GM21786 (cell line): Measurements from ENCODE around the gene PAK4.
"Not testable (repeated sequence)": the region's sequence is repeated elsewhere in the genome, so short reads cannot be mapped to it uniquely, and the experiment has no call there.

ENCODE experiments used
- ATAC-seq: cut with Tn5 transposase; IDR thresholded peaks from one replicate; pipeline ENCODE4 v1.9.1; 2021; ENCODE audit not compliant: unreplicated experiment

PAK4 gene

GRCh38 chr19:39125554-39126311 lies at the start of gene PAK4:
PAK4 (plus strand) TSS chr19:39125786; CDS start chr19:39169554, 43,768 bp downstream.
- peak; percentile 87 for ATAC-seq

GRCh38 chr19:39077323-39077722 lies 48.3 kb upstream of the PAK4 start:
- no peak for ATAC-seq

GRCh38 chr19:39078436-39079200 lies 47.0 kb upstream of the PAK4 start:
- no peak for ATAC-seq

GRCh38 chr19:39080431-39080830 lies 45.2 kb upstream of the PAK4 start:
- no peak for ATAC-seq

GRCh38 chr19:39082167-39082566 lies 43.4 kb upstream of the PAK4 start:
- ATAC-seq, result no peak

GRCh38 chr19:39082745-39083598 lies 42.6 kb upstream of the PAK4 start:
- ATAC-seq, result no peak

- no peak for ATAC-seq
These were observed 42.0 kb upstream of the PAK4 start for GRCh38 chr19:39083599-39083982.

- ATAC-seq, result no peak
These were observed 41.4 kb upstream of the PAK4 start, which contains the start of gene ACP7 for GRCh38 chr19:39083983-39084731. ACP7 (plus strand) TSS chr19:39084368; CDS start chr19:39085270, 902 bp downstream.

- ATAC-seq, result no peak
These were observed 40.9 kb upstream of the PAK4 start for GRCh38 chr19:39084732-39085080.

GRCh38 chr19:39085392-39085791 lies 40.2 kb upstream of the PAK4 start:
- no peak for ATAC-seq

GRCh38 chr19:39086386-39086785 lies 39.2 kb upstream of the PAK4 start:
- no peak for ATAC-seq

GRCh38 chr19:39087907-39088686 lies 37.5 kb upstream of the PAK4 start:
- no peak for ATAC-seq

GRCh38 chr19:39090016-39090415 lies 35.6 kb upstream of the PAK4 start:
- not testable (repeated sequence) for ATAC-seq

- no peak for ATAC-seq
These were observed 34.7 kb upstream of the PAK4 start for GRCh38 chr19:39090881-39091280.

GRCh38 chr19:39095799-39096540 lies 29.6 kb upstream of the PAK4 start:
- ATAC-seq, result not testable (repeated sequence)

- no peak for ATAC-seq
These were observed 28.3 kb upstream of the PAK4 start for GRCh38 chr19:39097299-39097698.

- no peak for ATAC-seq
These were observed 27.9 kb upstream of the PAK4 start for GRCh38 chr19:39097721-39098120.

GRCh38 chr19:39098365-39099269 lies 27.0 kb upstream of the PAK4 start:
- ATAC-seq, result no peak
